Testis (tissue), 3 donors: Measurements from ENCODE around the gene TMEM30B. TPM values are rescaled to one million over a fixed set of nuclear protein-coding genes. Genes with fewer than 3 reads are reported as not detected.
"Not testable (repeated sequence)": the region's sequence is repeated elsewhere in the genome, so short reads cannot be mapped to it uniquely, and the experiment has no call there.

Source experiments
- DNase-seq: peaks from one replicate; pipeline ENCODE4 v3.0.0-alpha.2; 2019
- H3K27ac ChIP-seq, 2 donors: fragments of 200-600 bp; sonication (generic); one replicate each; pipeline ENCODE4 v1.5.1; 2019
- H3K27me3 ChIP-seq: fragments of 200-600 bp; sonication (generic); one replicate; pipeline ENCODE4 v1.5.1; 2019
- H3K36me3 ChIP-seq: fragments of 200-600 bp; sonication (generic); one replicate; pipeline ENCODE4 v1.5.1; 2017; ENCODE audit warnings: low read depth; ENCODE audit errors: missing control alignments
- H3K4me1 ChIP-seq: fragments of 200-600 bp; sonication (generic); one replicate; pipeline ENCODE4 v1.5.1; 2019
- H3K4me3 ChIP-seq, 2 donors: fragments of 200-600 bp; sonication (generic); one replicate each; pipeline ENCODE4 v1.5.1; 2017 to 2019
- H3K9me3 ChIP-seq: fragments of 200-600 bp; sonication (generic); one replicate; pipeline ENCODE4 v1.5.1; 2017
- CTCF ChIP-seq, 3 experiments: fragments of 450-650 bp in 2 of 3; fragments of 200-600 bp in 1 of 3; sonication (generic) in 1 of 3; IDR thresholded peaks; one replicate each; pipeline ENCODE4 v1.5.1; 2016 to 2019; ENCODE audit warnings: antibody characterized with exemption in 3 of 3, mild to moderate bottlenecking in 2 of 3, moderate library complexity in 1 of 3
- POLR2A ChIP-seq: fragments of 450-650 bp; IDR thresholded peaks from one replicate; pipeline ENCODE4 v1.6.1; 2017; ENCODE audit warnings: antibody characterized with exemption, mild to moderate bottlenecking, moderate library complexity
- WGBS, 2 donors: methylation state at CpG; one replicate each; pipeline ENCODE4 v1.1.5; 2018; 5-methylcytosine and 5-hydroxymethylcytosine counted together
- intact Hi-C: fragments of 100-400 bp; cut with DNase I; formaldehyde crosslinking; loops from one replicate; pipeline ENCODE4 v1.15.1; 2023; ENCODE audit warnings: low total_unique reads
- polyA plus RNA-seq: library from polyadenylated mRNA; stranded (reverse); fragments of 350-450 nt; fragmentation: Illumina TruSeq; extraction: RNeasy Lipid Tissue Mini Kit (QIAGEN cat#74804); gene quantifications from one replicate; pipeline ENCODE4 v1.2.3, GENCODE V29; 2014; ENCODE audit warnings: low read depth, low replicate concordance; ENCODE audit not compliant: insufficient read depth
- total RNA-seq, 2 donors: library from RNA; depleted of rRNA; stranded (reverse); fragments of >200 nt; gene quantifications; one replicate each; pipeline ENCODE4 v1.2.3, GENCODE V29; 2016

The TMEM30B gene
- total and polyA plus RNA-seq, 3 donors from 2014 or later: 5.9 to 11.4 (median 8.9) TPM

DNA sequence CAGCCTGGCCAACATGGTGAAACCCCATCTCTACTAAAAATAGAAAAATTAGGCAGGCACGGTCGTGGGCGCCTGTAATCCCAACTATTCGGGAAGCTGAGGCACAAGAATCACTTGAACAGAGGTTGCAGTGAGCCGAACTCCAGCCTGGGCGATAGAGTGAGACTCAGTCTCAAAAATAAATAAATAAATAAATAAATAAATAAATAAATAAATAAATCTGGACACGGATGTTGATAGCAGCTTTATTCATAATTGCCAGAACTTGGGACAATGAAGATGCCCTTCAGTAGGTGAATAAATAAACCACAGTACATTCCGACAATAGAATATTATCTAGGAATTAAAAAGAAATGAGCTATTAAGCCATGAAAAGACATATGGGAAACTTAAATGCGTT lies 31.1 kb downstream of the TMEM30B start:
- intact Hi-C loops: loop anchor here (10.0 kb wide), 1 partner anchor 625 kb away; no protein-coding TSS in a partner anchor
- DNase-seq: no peak
- TF ChIP-seq CTCF (IDR thresholded peaks at IDR 0.05) (no peak), POLR2A (no peak)
- Histone ChIP-seq H3K36me3 (no peaks in the 10 kb centered on the region), H3K9me3 (no peaks in the 10 kb centered on the region), H3K27ac (no peak overlapping the region), H3K27me3 (no peaks in the 10 kb centered on the region), H3K4me3 (no peak overlapping the region), H3K4me1 (peaks cover 5% of the 10 kb centered on the region)
- 89 to 92% methylated on average over 9 of the region's 9 CpGs for WGBS, 2 donors

- Histone ChIP-seq H3K27me3 (no peaks in the 10 kb centered on the region), H3K4me3 (no peak overlapping the region), H3K36me3 (no peaks in the 10 kb centered on the region), H3K9me3 (no peaks in the 10 kb centered on the region), H3K27ac (no peak overlapping the region), H3K4me1 (no peaks in the 10 kb centered on the region)
- 75 to 80% methylated on average over 1 of the region's 1 CpG for WGBS, 2 donors
- intact Hi-C loops: no loop called here
- DNase-seq: no peak
- TF ChIP-seq CTCF (IDR thresholded peaks at IDR 0.05) (no peak), POLR2A (no peak)
Measured at GRCh38 chr14:61247935-61248334, 33.2 kb downstream of the TMEM30B start.

DNA sequence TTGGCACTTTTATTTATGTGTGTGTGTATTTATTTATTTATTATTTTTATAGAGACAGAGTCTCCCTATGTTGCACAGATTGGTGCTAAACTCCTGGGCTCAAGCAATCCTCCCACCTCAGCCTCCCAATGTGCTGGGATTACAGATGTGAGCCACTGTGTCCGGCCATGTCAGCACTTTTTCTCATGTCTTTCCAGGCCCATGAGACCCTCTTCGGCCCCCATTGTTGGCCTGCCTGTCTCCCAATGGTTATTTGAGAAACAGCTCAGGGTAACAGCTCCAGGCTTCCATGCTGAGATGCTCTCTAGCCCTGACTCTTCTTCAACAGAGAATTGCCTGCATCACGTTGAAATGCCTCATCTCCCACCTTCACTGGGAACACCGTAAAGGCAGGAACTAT lies 34.4 kb downstream of the TMEM30B start:
- H3K4me1 ChIP-seq: no peaks in the 10 kb centered on the region
- no peak for DNase-seq
- 87 to 92% methylated on average over 4 of the region's 4 CpGs for WGBS, 2 donors
- intact Hi-C loops: no loop called here
- no peak overlapping the region for H3K27ac ChIP-seq
- no peaks in the 10 kb centered on the region for H3K9me3 ChIP-seq
- no peak for TF ChIP-seq POLR2A
- no peak for TF ChIP-seq CTCF (IDR thresholded peaks at IDR 0.05)
- no peaks in the 10 kb centered on the region for H3K27me3 ChIP-seq
- no peaks in the 10 kb centered on the region for H3K36me3 ChIP-seq
- no peak overlapping the region for H3K4me3 ChIP-seq

DNA sequence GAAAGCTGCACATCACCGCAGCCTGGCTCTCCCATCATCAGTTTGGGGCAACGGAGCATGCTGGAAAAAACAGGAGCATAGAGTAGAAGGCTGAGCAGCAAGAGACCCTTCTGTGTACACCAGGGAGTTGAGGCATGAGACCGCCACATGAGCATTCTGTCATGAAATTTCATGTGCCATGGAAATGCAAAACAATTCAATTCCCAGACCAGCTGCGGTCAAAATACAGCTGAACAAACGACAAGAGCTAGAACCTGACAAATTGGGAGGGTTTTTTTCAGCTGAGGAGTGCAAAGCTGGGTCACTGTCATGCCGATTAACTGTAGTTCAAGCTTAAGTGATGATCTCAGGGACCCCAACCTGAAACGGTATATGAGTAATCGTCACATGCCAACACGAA lies 37.1 kb downstream of the TMEM30B start:
- intact Hi-C loops: no loop called here
- Histone ChIP-seq H3K4me1 (no peaks in the 10 kb centered on the region), H3K36me3 (no peaks in the 10 kb centered on the region), H3K27me3 (no peaks in the 10 kb centered on the region), H3K27ac (no peak overlapping the region), H3K9me3 (no peaks in the 10 kb centered on the region), H3K4me3 (no peak overlapping the region)
- no peak for DNase-seq
- TF ChIP-seq POLR2A (no peak), CTCF (IDR thresholded peaks at IDR 0.05) (no peak)
- WGBS, 2 donors: 78 to 84% methylated on average over 9 of the region's 9 CpGs

GRCh38 chr14:61240206-61240605 lies 40.9 kb downstream of the TMEM30B start:
- no peak overlapping the region for H3K27ac ChIP-seq
- H3K27me3 ChIP-seq: no peaks in the 10 kb centered on the region
- intact Hi-C loops: no loop called here
- 67 to 75% methylated on average over 8 of the region's 8 CpGs for WGBS, 2 donors
- no peaks in the 10 kb centered on the region for H3K9me3 ChIP-seq
- H3K4me3 ChIP-seq: no peak overlapping the region
- H3K4me1 ChIP-seq: no peaks in the 10 kb centered on the region
- no peak for DNase-seq
- no peaks in the 10 kb centered on the region for H3K36me3 ChIP-seq
- TF ChIP-seq POLR2A (no peak), CTCF (IDR thresholded peaks at IDR 0.05) (no peak)

- H3K27ac ChIP-seq: peak overlapping the region; percentile 36 to 56
- intact Hi-C loops, H3K27me3 ChIP-seq, H3K9me3 ChIP-seq, H3K4me1 ChIP-seq, H3K36me3 ChIP-seq, H3K4me3 ChIP-seq: not testable (repeated sequence)
- DNase-seq: peak; percentile 58
- WGBS, 2 donors: 79% methylated on average over 10 of the region's 10 CpGs
Measured at GRCh38 chr14:61239285-61239684, 41.9 kb downstream of the TMEM30B start.
